ENCODE results near the gene GRHL3. TPM values are rescaled to one million over a fixed set of nuclear protein-coding genes. Genes with fewer than 3 reads are reported as not detected.

The GRHL3 gene
- polyA plus RNA-seq, 3 donors = 0.03 TPM; not detected in 2

DNA sequence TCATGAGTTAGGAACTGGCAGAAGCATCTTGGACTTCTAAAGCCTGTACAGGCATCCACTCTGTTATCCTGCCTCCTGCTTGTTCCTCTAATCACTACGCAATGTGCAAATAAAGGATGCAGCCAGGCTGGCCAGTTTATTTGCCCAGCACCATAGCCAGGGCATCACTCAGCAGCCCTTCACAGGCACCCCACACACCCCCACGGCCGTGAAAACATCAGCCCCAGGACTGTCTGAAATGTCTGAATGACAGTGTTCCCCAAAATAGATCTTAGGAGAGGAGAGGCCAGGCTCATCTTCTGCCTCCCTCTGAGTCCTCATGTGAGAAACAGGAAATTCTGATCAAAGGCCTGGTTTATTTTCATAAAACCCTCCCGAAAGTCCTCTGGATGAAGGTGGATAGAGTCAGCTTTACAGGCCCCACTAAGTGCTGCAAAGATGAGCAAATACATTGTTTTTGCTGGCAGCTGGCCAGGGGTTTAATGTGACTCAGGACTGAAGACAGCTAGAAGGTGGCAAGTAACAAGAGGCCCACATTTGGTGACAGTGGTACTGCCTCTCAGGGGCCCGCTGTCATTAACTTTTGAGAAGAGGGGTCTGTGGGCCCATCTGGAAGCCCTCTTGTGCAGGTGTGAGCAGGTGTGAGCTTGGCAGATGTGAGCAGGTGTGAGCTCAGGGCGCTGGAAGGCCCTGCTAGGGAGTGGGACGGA is 32.9 kb downstream of the GRHL3 start:
- Mint-ChIP-seq H3K4me1 (no peaks in the 10 kb centered on the region), H3K36me3 (no peaks in the 10 kb centered on the region), H3K4me3 (no peak overlapping the region), H3K9me3 (peaks cover 0 to 8% (median 0%) of the 10 kb centered on the region in 7 donors), H3K27me3 (ENCODE audit: low read depth in 3 of 3) (peaks cover 2 to 3% (median 3%) of the 10 kb centered on the region in 3 donors), H3K27ac (no peak overlapping the region)
- DNase-seq = no peak
- no peaks in the 10 kb centered on the region for H3K4me1 ChIP-seq (ENCODE audit: control insufficient read depth in 1 of 2, insufficient read depth in 2 of 2, low read length in 2 of 2)
- no peaks in the 10 kb centered on the region for H4K20me1 ChIP-seq (ENCODE audit: insufficient read depth, low read length)
- no peak overlapping the region for H3K4me2 ChIP-seq (replicated peaks; ENCODE audit: extremely low read depth, low read length, poor library complexity, severe bottlenecking)
- no peaks in the 10 kb centered on the region for H3K27me3 ChIP-seq (ENCODE audit: control insufficient read depth in 2 of 2, insufficient read depth in 2 of 2, low read length in 2 of 2)
- TF ChIP-seq, protein P1, sequence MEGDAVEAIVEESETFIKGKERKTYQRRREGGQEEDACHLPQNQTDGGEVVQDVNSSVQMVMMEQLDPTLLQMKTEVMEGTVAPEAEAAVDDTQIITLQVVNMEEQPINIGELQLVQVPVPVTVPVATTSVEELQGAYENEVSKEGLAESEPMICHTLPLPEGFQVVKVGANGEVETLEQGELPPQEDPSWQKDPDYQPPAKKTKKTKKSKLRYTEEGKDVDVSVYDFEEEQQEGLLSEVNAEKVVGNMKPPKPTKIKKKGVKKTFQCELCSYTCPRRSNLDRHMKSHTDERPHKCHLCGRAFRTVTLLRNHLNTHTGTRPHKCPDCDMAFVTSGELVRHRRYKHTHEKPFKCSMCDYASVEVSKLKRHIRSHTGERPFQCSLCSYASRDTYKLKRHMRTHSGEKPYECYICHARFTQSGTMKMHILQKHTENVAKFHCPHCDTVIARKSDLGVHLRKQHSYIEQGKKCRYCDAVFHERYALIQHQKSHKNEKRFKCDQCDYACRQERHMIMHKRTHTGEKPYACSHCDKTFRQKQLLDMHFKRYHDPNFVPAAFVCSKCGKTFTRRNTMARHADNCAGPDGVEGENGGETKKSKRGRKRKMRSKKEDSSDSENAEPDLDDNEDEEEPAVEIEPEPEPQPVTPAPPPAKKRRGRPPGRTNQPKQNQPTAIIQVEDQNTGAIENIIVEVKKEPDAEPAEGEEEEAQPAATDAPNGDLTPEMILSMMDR (IDR thresholded peaks at IDR 0.05) = no peak
- no peak overlapping the region for H3K27ac ChIP-seq (ENCODE audit: low read depth in 1 of 2, low read length in 2 of 2)
- H3K9ac ChIP-seq (ENCODE audit: insufficient read depth, low read length, poor library complexity, severe bottlenecking) = no peak overlapping the region
- H2AFZ ChIP-seq (ENCODE audit: insufficient read depth, low read depth, low read length, poor library complexity, severe bottlenecking) = no peak overlapping the region
- intact Hi-C loops (cut with micrococcal nuclease) = no loop called here
- 86% methylated on average over 5 of the region's 7 CpGs for WGBS (ENCODE audit: insufficient coverage)
- no peaks in the 10 kb centered on the region for H3K36me3 ChIP-seq (replicated peaks in 1 of 2; ENCODE audit: control insufficient read depth in 1 of 2, insufficient read depth in 2 of 2, low read length in 2 of 2)
- H3K9me3 ChIP-seq (replicated peaks in 1 of 2; ENCODE audit: control insufficient read depth in 1 of 2, insufficient read depth in 1 of 2, low read length in 2 of 2) = no peaks in the 10 kb centered on the region
- H3K4me3 ChIP-seq (replicated peaks in 1 of 3; ENCODE audit: low read depth in 2 of 3, low read length in 3 of 3) = no peak overlapping the region
- no peaks in the 10 kb centered on the region for H3K79me2 ChIP-seq (ENCODE audit: insufficient read depth, low read length)

DNA sequence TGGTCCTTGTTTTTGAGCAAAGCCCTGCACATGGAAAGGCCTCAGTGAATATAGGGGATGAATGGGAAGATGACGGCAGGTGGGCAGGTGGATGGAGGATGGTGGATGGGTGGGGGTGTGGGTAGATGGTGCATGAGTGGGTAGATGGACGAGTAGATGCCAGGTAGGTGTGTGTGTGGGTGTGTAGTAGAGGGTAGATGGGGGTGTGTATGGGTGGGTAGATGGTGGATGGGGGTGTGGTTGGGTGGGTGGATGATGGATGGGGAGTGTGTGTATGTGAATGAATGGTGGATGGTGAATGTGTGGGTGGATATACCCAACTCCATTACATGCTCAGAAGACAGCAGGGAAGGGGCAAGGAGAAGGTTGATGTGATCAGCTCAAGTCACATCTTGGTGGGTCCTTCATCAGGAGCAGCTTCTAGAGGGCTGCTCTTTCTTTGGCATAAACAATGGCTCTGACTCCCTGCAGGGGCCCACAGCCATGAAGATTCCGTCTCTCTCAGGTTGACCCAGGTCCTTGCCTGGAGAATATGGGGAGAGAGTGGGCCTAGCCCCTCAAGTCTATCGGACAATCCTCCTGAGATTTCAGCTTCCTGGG is 34.2 kb downstream of the GRHL3 start:
- no peaks in the 10 kb centered on the region for H3K4me1 Mint-ChIP-seq

More for the DNA sequence above, 34.2 kb downstream of the GRHL3 start:
- H3K79me2 ChIP-seq (ENCODE audit: insufficient read depth, low read length) = no peaks in the 10 kb centered on the region
- no peak overlapping the region for H3K4me3 ChIP-seq (replicated peaks in 1 of 3; ENCODE audit: low read depth in 2 of 3, low read length in 3 of 3)
- H3K9me3 ChIP-seq (replicated peaks in 1 of 2; ENCODE audit: control insufficient read depth in 1 of 2, insufficient read depth in 1 of 2, low read length in 2 of 2) = no peaks in the 10 kb centered on the region
- H3K9ac ChIP-seq (ENCODE audit: insufficient read depth, low read length, poor library complexity, severe bottlenecking) = no peak overlapping the region
- no peak overlapping the region for H2AFZ ChIP-seq (ENCODE audit: insufficient read depth, low read depth, low read length, poor library complexity, severe bottlenecking)
- no peaks in the 10 kb centered on the region for H3K4me1 ChIP-seq (ENCODE audit: control insufficient read depth in 1 of 2, insufficient read depth in 2 of 2, low read length in 2 of 2)
- Mint-ChIP-seq H3K36me3 (peaks cover 4 to 5% of the 10 kb centered on the region in 2 donors), H3K27me3 (ENCODE audit: low read depth in 3 of 3) (peaks cover 2 to 3% (median 3%) of the 10 kb centered on the region in 3 donors), H3K27ac (no peak overlapping the region), H3K9me3 (peaks cover 0 to 8% (median 0%) of the 10 kb centered on the region in 7 donors), H3K4me3 (no peak overlapping the region)
- no peak for DNase-seq
- H3K27me3 ChIP-seq (ENCODE audit: control insufficient read depth in 2 of 2, insufficient read depth in 2 of 2, low read length in 2 of 2) = no peaks in the 10 kb centered on the region
- TF ChIP-seq, protein P1 (IDR thresholded peaks at IDR 0.05) = no peak
- H3K27ac ChIP-seq (ENCODE audit: low read depth in 1 of 2, low read length in 2 of 2) = no peak overlapping the region
- H4K20me1 ChIP-seq (ENCODE audit: insufficient read depth, low read length) = no peaks in the 10 kb centered on the region
- no peak overlapping the region for H3K4me2 ChIP-seq (replicated peaks; ENCODE audit: extremely low read depth, low read length, poor library complexity, severe bottlenecking)
- WGBS (ENCODE audit: insufficient coverage) = 100% methylated on average over 3 of the region's 4 CpGs
- intact Hi-C loops (cut with micrococcal nuclease) = no loop called here
- H3K36me3 ChIP-seq (replicated peaks in 1 of 2; ENCODE audit: control insufficient read depth in 1 of 2, insufficient read depth in 2 of 2, low read length in 2 of 2) = no peaks in the 10 kb centered on the region
